Kidney tubule cell (primary cell): ENCODE measurements around the gene ARPP21.

ENCODE experiments used
- DNase-seq: peaks from one replicate; pipeline ENCODE4 v3.0.0-alpha.2; 2018; ENCODE audit warnings: low spot score

The ARPP21 gene

GRCh38 chr3:35639254-35640186, at the start of gene ARPP21:
Gene ARPP21, plus strand, starts transcription at chr3:35639525. Its CDS starts 42,227 bp downstream, at chr3:35681752.
- peak; percentile 40 for DNase-seq

DNA sequence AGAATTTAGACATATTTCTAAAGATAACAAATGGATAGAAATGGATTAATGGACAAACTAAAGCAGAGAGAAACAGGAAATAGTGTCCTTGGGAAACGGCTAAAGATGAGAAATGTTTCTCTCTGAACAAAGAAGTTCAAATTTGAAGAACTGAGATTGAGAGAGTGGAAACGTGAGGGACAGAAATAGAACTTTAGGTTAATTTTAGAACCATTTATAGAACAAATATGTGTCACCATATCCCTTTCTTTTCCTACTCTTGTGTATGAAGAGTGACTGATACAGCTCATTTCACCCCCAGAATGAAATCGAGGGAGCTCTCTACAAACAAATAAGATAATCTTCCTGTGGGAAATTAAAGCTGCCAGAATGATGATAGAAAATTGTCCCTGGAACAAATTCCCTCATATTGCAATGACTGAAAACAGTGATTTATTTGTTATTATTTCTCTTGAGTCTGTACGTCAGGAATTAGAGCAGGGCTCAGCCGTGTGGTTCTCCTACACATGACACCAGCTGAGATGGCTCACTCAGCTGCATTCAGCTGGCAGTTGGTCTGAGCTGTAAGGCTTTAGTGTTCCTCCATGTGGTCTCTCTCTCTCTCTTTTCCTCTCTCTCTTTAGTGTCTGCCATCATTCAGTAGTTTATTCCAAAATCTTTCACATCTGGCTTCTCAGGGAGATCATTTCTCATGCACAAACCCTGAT, 46.6 kb upstream of the ARPP21 start:
- no peak for DNase-seq

DNA sequence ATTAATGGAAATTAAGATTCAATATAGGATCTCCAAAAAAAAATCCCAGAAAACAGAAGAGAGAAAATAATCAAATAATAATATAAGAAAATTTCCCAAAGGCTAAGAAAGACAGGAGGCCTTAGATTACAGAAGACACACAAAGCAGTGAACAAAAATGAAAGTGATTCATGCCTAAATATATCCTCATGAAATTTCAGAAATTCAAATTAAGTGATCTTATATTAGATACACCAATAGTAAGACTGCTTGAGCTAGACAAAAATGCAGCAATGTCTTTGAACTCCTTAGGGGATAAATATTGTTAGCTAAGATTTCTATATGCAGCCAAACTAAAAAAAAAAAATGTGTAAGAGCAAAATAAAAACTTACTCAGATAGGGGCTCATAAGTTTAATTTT, 44.6 kb upstream of the ARPP21 start:
- no peak for DNase-seq

DNA sequence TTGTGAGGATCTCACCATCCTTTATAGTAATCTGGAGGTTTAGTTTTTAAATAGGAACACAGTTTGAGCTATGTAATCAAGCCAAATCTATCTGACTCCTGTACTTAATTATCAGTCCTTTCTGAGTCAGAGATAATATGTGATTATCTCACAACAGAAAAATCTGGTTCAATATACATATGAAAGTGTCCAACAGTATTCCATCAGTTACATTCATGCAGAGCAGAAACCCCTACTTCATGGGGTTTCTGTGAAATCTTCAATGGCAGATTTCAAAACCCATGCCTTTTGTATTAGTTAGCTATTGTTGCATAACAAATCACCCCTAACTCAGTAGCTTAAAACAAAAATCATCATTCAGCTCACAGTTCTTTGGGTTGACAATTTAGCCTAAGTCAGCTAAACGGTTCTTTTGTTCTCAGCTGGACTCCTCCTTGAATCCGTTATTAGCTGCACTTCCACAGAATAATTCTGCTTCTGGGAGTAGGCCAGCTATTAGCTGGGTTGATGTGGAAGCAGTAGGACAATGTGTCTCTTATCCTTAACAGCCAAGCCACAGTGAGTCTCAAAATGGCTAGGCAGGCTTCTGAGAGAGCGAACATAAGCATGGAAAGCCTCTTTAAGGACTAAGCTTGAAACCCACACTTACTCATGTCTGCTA, 42.9 kb upstream of the ARPP21 start:
- no peak for DNase-seq

DNA sequence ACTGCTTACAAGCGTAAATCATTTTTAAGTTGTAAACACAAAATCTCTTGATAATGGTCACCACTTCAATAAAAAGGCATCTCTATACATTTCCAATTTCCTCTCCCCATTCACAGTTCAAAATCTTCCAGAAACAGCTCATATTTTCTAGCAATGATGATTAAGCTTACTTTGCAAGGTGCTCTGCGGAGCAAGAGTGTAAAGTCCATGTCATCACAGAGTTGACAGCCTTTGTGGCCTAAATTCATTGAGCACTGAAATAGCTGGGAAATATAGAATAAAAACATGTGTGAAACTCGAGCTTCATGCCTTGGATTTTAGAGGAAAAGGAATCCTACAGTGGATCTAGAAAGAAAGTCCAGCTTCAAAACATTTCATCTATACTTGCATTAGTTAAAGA, 41.8 kb upstream of the ARPP21 start:
- DNase-seq = no peak

GRCh38 chr3:35598804-35599203, 40.5 kb upstream of the ARPP21 start:
- DNase-seq = no peak

GRCh38 chr3:35601959-35602358, 37.4 kb upstream of the ARPP21 start:
- no peak for DNase-seq

DNA sequence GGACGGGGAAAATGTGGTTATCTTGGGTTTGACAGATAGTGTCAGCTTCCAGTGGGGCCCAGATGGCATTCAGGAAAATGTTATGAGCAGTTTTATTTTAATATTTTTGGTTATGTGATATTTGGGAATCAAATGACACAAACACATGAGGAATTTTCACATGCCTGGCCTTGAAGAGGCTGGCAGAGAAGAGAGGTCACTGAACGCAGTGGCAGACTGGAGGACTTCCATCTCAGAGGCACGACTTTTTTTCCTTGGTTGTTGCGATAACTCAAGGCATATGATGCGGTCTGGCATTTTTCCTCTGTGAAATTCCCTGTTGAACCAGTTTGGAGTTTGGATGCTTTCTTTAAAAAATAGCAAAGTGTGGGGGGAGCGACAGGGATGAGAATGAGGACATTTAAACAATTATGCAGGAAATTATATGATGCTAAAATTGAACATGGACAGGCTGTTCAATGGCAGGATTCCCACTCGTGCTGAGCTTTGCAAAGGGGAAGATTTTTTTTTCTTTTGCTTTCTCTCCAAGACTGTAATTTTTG, 36.9 kb upstream of the ARPP21 start:
- no peak for DNase-seq

DNA sequence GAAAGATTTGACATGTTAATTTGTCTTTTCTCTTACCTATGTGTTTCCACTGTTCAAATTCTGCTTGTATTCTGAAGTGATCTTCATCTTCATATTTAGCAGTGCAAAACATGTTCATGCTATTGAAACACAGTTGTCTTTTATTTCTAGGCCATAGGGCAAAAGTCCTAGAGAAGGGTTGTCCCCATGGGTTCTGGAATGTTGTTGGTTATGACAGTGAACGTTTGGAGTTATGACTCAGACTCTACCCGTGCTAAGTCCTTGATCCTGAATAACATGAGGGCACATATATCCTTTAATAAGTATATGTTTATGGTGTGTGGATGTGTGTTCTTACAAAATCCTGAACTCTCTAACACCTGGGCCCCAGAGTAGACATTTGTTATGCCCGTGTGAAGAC, 23.0 kb upstream of the ARPP21 start:
- DNase-seq = peak; percentile 44

DNA sequence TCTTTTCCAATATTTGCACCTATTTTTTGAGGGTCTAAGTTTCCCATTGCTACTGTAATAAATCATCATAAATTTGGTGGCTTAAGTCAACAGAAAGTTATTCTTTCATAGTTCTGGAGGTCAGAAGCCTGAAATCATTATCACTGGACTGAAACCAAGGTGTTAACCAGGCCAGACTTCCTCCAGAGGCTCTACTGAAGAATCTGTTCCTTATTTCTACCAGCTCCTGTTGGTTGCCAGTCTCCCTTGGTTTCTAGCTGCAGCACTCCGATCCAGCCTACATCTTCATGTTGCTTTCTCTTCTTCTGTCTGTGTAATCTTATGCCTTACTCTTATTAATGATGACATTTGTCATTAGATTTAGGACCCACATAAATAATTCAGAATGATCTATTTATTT, 22.0 kb upstream of the ARPP21 start:
- DNase-seq = peak; percentile 12

DNA sequence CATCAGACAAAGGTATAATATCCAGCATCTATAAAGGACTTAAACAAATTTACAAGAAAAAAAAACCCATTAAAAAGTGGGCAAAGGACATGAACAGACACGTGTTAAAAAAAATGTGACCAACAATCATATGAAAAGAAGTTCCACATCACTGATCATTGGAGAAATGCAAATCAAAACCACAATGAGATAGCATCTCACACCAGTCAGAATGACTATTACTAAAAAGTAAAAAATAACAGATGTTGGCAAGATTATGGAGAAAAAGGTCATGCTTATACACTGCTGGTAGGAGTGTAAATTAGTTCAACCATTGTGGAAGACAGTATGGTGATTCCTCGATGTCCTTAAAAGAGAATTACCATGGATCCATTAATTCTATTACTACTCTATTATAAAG, 19.1 kb upstream of the ARPP21 start:
- peak; percentile 35 for DNase-seq

DNA sequence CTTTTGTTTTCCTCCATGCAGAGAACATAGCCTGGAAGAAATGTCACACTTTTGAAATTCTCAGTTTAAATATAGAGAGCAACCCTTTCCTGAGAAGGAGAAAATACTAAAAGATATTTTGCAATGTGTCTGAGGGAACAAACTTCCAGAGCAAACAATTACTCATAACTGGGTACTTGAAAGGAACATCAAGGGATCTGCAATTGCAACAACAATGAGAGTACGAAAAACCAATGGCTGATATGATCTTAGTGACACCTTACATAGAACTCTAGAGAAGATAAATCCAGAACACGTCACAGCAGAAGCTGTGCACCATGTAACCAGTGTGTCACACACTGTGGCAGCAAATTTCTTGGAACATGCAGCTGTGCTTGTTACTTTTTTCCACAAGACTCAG, 14.6 kb upstream of the ARPP21 start:
- DNase-seq = no peak

DNA sequence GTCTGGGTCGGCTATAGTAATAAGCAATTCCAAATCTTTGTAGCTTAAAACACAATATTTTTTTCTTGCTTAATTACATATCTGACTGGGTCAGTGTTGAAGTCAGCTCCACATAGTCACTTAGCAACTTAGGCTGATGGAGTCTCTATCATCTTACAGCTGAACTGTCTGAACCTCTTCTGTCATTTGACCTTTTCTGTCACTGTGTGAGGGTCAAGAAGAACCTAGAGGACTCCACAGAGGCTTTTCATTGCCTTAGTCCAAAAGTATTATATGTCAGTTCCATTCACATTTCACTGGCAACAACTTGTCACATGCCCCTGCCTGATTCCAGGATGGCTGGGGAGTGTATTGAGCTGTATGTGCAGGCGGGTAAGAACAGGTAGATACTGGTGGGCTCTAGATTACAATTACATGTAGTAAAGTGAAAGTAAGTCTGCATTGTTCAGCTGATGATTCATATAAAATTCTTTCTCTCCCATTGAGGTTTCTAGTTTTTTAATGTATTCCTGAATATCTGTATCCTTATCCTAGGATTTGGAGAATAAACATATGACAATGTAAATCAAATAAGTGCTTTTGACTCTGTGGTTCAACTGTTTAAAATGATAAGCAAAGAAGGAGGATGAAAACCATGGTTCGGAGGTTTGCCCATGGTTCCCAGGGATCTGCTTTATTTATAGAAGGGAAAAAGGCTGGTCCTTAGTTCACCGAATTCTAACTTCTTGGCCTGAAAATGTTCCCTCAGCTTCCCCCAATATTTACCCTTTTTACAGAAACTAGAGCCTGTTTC, 5.8 kb upstream of the ARPP21 start:
- DNase-seq = peak; percentile 38

DNA sequence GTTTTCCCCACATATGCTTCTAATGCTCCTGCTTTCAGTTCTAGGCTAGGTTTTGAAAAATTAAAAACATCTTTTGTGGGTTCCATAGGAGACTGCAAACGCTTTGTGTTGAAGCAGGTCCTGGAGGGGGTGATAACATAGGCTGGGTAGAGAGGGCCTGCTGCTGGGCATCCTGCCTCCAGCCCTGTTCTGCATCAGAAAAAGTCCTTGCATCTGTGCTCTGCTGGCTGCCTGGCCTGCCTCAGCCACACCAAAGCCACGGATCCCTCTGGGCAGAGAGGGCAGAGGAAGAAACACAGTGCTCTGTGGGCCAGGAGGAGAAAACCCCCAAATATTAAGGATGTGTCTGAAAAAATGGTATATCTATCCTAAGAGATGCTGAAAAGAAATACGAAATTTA, 3.9 kb upstream of the ARPP21 start:
- no peak for DNase-seq

GRCh38 chr3:35635926-35636683, 3.2 kb upstream of the ARPP21 start:
- DNase-seq = no peak

GRCh38 chr3:35638251-35638979, 910 bp upstream of the ARPP21 start:
- DNase-seq = no peak

DNA sequence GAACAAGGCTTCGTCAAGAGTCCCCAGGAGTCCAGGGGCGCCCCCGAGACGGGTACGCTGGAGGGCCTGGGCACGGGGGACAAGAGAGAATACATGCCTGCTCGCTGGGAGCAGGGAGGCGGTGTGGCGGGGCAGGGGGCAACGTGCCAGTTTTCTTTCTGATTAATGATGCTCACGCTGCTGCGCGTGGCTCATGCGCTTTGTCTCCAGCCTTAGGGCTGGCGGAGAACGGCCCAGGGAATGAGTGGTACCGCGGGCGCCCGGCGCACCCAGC, 408 bp upstream of the ARPP21 start:
- DNase-seq = no peak

DNA sequence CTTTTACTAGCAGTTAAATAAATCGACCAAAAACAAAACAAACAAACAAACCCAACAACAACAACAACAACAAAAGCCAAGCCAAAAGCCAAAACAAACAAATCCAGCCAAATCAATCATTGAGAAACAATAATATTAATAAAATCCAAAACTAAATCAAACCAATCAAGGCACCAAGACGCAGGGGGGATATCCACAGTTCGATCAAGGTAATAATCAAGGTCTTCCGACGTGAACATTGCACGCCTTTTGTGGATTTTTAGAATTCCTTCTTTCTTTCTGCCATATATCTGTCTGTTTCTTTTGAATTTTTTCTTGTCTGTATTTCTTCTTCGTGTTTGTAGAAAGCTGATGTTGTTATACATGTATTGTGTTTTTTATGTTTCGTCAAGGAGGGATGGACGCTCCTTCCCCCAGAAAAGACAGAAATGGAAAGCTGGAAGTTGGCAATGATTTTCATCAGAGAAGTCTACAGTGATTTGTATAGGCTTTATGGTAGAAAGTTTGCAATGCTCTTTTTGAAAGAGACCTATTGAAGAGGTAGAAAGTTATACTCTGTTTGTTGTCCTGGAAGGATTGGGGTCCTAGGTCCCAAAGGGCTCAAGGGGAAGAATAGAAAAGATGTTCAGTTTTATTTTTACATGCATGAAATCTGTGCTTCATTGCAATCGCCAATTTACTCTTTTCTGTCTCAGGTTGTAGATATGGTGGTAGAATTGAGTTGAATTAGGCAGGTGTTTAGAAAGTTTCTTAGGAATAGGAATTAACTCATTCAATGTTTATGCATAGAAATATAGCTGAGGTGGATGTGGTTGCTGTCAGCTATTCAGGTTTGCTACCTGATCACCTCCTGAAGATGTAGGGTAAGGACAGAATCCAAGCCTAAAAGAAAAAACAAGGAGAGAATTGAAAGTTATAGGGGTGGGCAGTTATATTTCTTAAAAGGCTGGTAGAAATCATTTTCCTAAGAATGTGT, 1.2 kb downstream of the ARPP21 start:
- DNase-seq = no peak

GRCh38 chr3:35641331-35641730, 2.0 kb downstream of the ARPP21 start:
- DNase-seq = no peak
